Stomach (tissue), 9 donors: ENCODE measurements around the gene NODAL. TPM values are rescaled to one million over a fixed set of nuclear protein-coding genes. Genes with fewer than 3 reads are reported as not detected.

Experiments
- DNase-seq, 2 donors: peaks; one replicate each; pipeline versions ENCODE4 v3.0.0 to v3.0.0-alpha.2; 2013 to 2019
- H3K27ac ChIP-seq, 5 donors: fragments of 200-600 bp in 4 of 5; sonication (generic) in 4 of 5; one replicate each; pipeline ENCODE4 v1.5.1; 2013 to 2019; ENCODE audit warnings: mild to moderate bottlenecking in 1 of 5, moderate library complexity in 1 of 5
- H3K27me3 ChIP-seq, 3 donors: fragments of 200-600 bp; sonication (generic); one replicate each; pipeline ENCODE4 v1.5.1; 2017 to 2019; ENCODE audit warnings: mixed run types in 1 of 3
- H3K36me3 ChIP-seq, 4 donors: fragments of 200-600 bp; sonication (generic); 1 replicate in 3 of 4; 2 replicates in 1 of 4; pipeline ENCODE4 v1.5.1; 2016 to 2019
- H3K4me1 ChIP-seq, 4 donors: fragments of 200-600 bp; sonication (generic); one replicate each; pipeline ENCODE4 v1.5.1; 2016 to 2019
- H3K4me3 ChIP-seq, 4 donors: fragments of 200-600 bp; sonication (generic) in 3 of 4; one replicate each; pipeline ENCODE4 v1.5.1; 2016 to 2019; ENCODE audit warnings: mild to moderate bottlenecking in 1 of 4
- H3K9me3 ChIP-seq, 4 donors: fragments of 200-600 bp; sonication (generic); one replicate each; pipeline ENCODE4 v1.5.1; 2016 to 2019
- CTCF ChIP-seq, 7 experiments: fragments of 450-650 bp in 4 of 7; fragments of 200-600 bp in 3 of 7; sonication (generic) in 3 of 7; IDR thresholded peaks; one replicate each; pipeline ENCODE4 v1.5.1; 2016 to 2019; ENCODE audit warnings: antibody characterized with exemption in 7 of 7, control low read depth in 2 of 7, mild to moderate bottlenecking in 1 of 7
- EP300 ChIP-seq: sonication (generic); formaldehyde crosslinking; IDR thresholded peaks from one replicate; pipeline ENCODE4 v1.6.1; 2017; ENCODE audit warnings: antibody characterized with exemption
- POLR2A ChIP-seq, 4 donors: fragments of 450-650 bp; IDR thresholded peaks; one replicate each; pipeline ENCODE4 v1.6.1; 2016; ENCODE audit warnings: antibody characterized with exemption in 4 of 4, control low read depth in 2 of 4, mild to moderate bottlenecking in 1 of 4, moderate library complexity in 1 of 4
- POLR2AphosphoS5 ChIP-seq, 3 donors: sonication (generic); formaldehyde crosslinking; IDR thresholded peaks; one replicate each; pipeline ENCODE4 v1.6.1; 2016; ENCODE audit warnings: antibody characterized with exemption in 3 of 3
- WGBS, 5 donors: extraction: QIAGEN DNeasy Blood & Tissue Kit in 3 of 5; methylation state at CpG; one replicate each; pipeline versions ENCODE4 v1.1.5 to v1.1.7; 2013 to 2018; 5-methylcytosine and 5-hydroxymethylcytosine counted together
- intact Hi-C: fragments of 100-400 bp; cut with DNase I; formaldehyde crosslinking; loops from one replicate; pipeline ENCODE4 v1.15.1; 2023; ENCODE audit warnings: low total_unique reads
- polyA plus RNA-seq, 3 donors: library from polyadenylated mRNA; stranded (reverse); fragments of 200-250 nt; gene quantifications; one replicate each; pipeline ENCODE4 v1.2.3, GENCODE V29; 2013
- total RNA-seq, 5 donors: library from RNA; depleted of rRNA; stranded (reverse); fragments of >200 nt; gene quantifications; one replicate each; pipeline versions ENCODE4 v1.1.0 to v1.2.3, GENCODE V29; 2014 to 2016
- donor health status: healthy with polysubstance abuse.
- donor health status: Bipolar disorder and iron deficiency.
- donor health status: healthy.

Gene NODAL
- total and polyA plus RNA-seq, 8 donors: not detected

- peaks cover 5 to 16% (median 8%) of the 10 kb centered on the region in 4 donors for H3K4me1 ChIP-seq
- WGBS, 5 donors: 66 to 72% (median 68%) methylated on average over 7 to 8 of the region's 8 CpGs
- no peak overlapping the region for H3K27ac ChIP-seq
Measured at GRCh38 chr10:70472799-70473454, 31.4 kb upstream of the NODAL start.

GRCh38 chr10:70466951-70467350, 25.5 kb upstream of the NODAL start:
- no peak overlapping the region for H3K4me3 ChIP-seq
- WGBS, 5 donors: 74 to 90% (median 87%) methylated on average over 3 of the region's 3 CpGs
- H3K9me3 ChIP-seq: no peaks in the 10 kb centered on the region
- intact Hi-C loops: no loop called here
- DNase-seq: no peak
- H3K4me1 ChIP-seq: peaks cover 4 to 25% (median 12%) of the 10 kb centered on the region in 4 donors
- H3K27ac ChIP-seq: no peak overlapping the region
- no peak for TF ChIP-seq POLR2AphosphoS5 (IDR thresholded peaks at IDR 0.05)
- no peak for TF ChIP-seq POLR2A (IDR thresholded peaks at IDR 0.05)
- TF ChIP-seq CTCF (IDR thresholded peaks at IDR 0.05): no peak
- no peak for TF ChIP-seq EP300
- peaks cover 0 to 7% (median 5%) of the 10 kb centered on the region in 3 donors for H3K27me3 ChIP-seq
- no peaks in the 10 kb centered on the region for H3K36me3 ChIP-seq

More at GRCh38 chr10:70472799-70473454, 31.4 kb upstream of the NODAL start:
- DNase-seq: no peak
- intact Hi-C loops: no loop called here
- H3K36me3 ChIP-seq: no peaks in the 10 kb centered on the region
- H3K9me3 ChIP-seq: no peaks in the 10 kb centered on the region
- peaks cover 0 to 28% (median 10%) of the 10 kb centered on the region in 3 donors for H3K27me3 ChIP-seq
- TF ChIP-seq POLR2A (IDR thresholded peaks at IDR 0.05) (no peak), EP300 (no peak), POLR2AphosphoS5 (IDR thresholded peaks at IDR 0.05) (no peak), CTCF (IDR thresholded peaks at IDR 0.05) (no peak)
- no peak overlapping the region for H3K4me3 ChIP-seq

- Histone ChIP-seq H3K27me3 (peaks cover 0 to 7% (median 0%) of the 10 kb centered on the region in 3 donors), H3K36me3 (no peaks in the 10 kb centered on the region), H3K9me3 (no peaks in the 10 kb centered on the region), H3K4me1 (peaks cover 4 to 30% (median 15%) of the 10 kb centered on the region in 4 donors), H3K4me3 (no peak overlapping the region), H3K27ac (no peak overlapping the region)
- DNase-seq: no peak
- intact Hi-C loops: no loop called here
- TF ChIP-seq POLR2A (IDR thresholded peaks at IDR 0.05) (no peak), CTCF (IDR thresholded peaks at IDR 0.05) (no peak), EP300 (no peak), POLR2AphosphoS5 (IDR thresholded peaks at IDR 0.05) (no peak)
- 58 to 86% (median 79%) methylated on average over 2 of the region's 2 CpGs for WGBS, 5 donors
Measured at GRCh38 chr10:70465832-70466231, 24.4 kb upstream of the NODAL start.

GRCh38 chr10:70465278-70465677, 23.8 kb upstream of the NODAL start:
- intact Hi-C loops: no loop called here
- no peak overlapping the region for H3K27ac ChIP-seq
- no peaks in the 10 kb centered on the region for H3K9me3 ChIP-seq
- no peaks in the 10 kb centered on the region for H3K36me3 ChIP-seq
- TF ChIP-seq POLR2AphosphoS5 (IDR thresholded peaks at IDR 0.05): no peak
- TF ChIP-seq POLR2A (IDR thresholded peaks at IDR 0.05): no peak
- no peak for TF ChIP-seq CTCF (IDR thresholded peaks at IDR 0.05)
- no peak for TF ChIP-seq EP300
- DNase-seq: no peak
- H3K4me1 ChIP-seq: peaks cover 4 to 30% (median 15%) of the 10 kb centered on the region in 4 donors
- WGBS, 5 donors: 81 to 96% (median 86%) methylated on average over 4 of the region's 4 CpGs
- no peak overlapping the region for H3K4me3 ChIP-seq
- H3K27me3 ChIP-seq: peaks cover 0 to 7% (median 3%) of the 10 kb centered on the region in 3 donors
